ENCODE results near the gene KIN.
"Not testable (repeated sequence)": the region's sequence is repeated elsewhere in the genome, so short reads cannot be mapped to it uniquely, and the experiment has no call there.

KIN gene

GRCh38 chr10:7788639-7789286 is 970 bp upstream of the KIN start:
- DNase-seq (ENCODE audit: low read depth, low spot score), result peak; percentile 17
- in situ Hi-C loops (cut with HindIII; ENCODE audit: low sequenced_read_pairs), result no loop called here
- no peak for TF ChIP-seq CTCF (IDR thresholded peaks at IDR 0.05; ENCODE audit: low read depth, low read length)
- peak overlapping the region; percentile 99 for H3K4me3 ChIP-seq (ENCODE audit: low read depth, low read length)

GRCh38 chr10:7787150-7787856 is 490 bp downstream of the KIN start:
- no peak for TF ChIP-seq CTCF (IDR thresholded peaks at IDR 0.05; ENCODE audit: low read depth, low read length)
- H3K4me3 ChIP-seq (ENCODE audit: low read depth, low read length), result peak overlapping the region; percentile 99
- in situ Hi-C loops (cut with HindIII; ENCODE audit: low sequenced_read_pairs), result no loop called here
- peak; percentile 19 for DNase-seq (ENCODE audit: low read depth, low spot score)

GRCh38 chr10:7786430-7786829 is 1.4 kb downstream of the KIN start:
- DNase-seq (ENCODE audit: low read depth, low spot score), result no peak
- H3K4me3 ChIP-seq (ENCODE audit: low read depth, low read length), result peak overlapping the region; percentile 99
- in situ Hi-C loops (cut with HindIII; ENCODE audit: low sequenced_read_pairs), result no loop called here
- no peak for TF ChIP-seq CTCF (IDR thresholded peaks at IDR 0.05; ENCODE audit: low read depth, low read length)

GRCh38 chr10:7782194-7782593 is 5.6 kb downstream of the KIN start:
- DNase-seq (ENCODE audit: low read depth, low spot score); in situ Hi-C loops (cut with HindIII; ENCODE audit: low sequenced_read_pairs); H3K4me3 ChIP-seq (ENCODE audit: low read depth, low read length): not testable (repeated sequence)

- in situ Hi-C loops (cut with HindIII; ENCODE audit: low sequenced_read_pairs), result no loop called here
- no peak for DNase-seq (ENCODE audit: low read depth, low spot score)
- no peak for TF ChIP-seq CTCF (IDR thresholded peaks at IDR 0.05; ENCODE audit: low read depth, low read length)
- H3K4me3 ChIP-seq (ENCODE audit: low read depth, low read length), result no peak overlapping the region
Observed at GRCh38 chr10:7776777-7777176, 11.0 kb downstream of the KIN start.

- TF ChIP-seq CTCF (IDR thresholded peaks at IDR 0.05; ENCODE audit: low read depth, low read length), result no peak
- H3K4me3 ChIP-seq (ENCODE audit: low read depth, low read length), result no peak overlapping the region
- DNase-seq (ENCODE audit: low read depth, low spot score), result no peak
- in situ Hi-C loops (cut with HindIII; ENCODE audit: low sequenced_read_pairs), result no loop called here
Observed at GRCh38 chr10:7773845-7774801, 13.7 kb downstream of the KIN start.
